Pulmonary artery endothelial cell (primary cell): ENCODE results near the gene AKAP7. TPM values are rescaled to one million over a fixed set of nuclear protein-coding genes. Genes with fewer than 3 reads are reported as not detected.
"Not testable (repeated sequence)": the region's sequence is repeated elsewhere in the genome, so short reads cannot be mapped to it uniquely, and the experiment has no call there.

ENCODE experiments used
- DNase-seq: peaks from one replicate; pipeline ENCODE4 v3.0.0-alpha.2; 2011; ENCODE audit warnings: low read depth, low spot score
- total RNA-seq: library from RNA; depleted of rRNA; stranded (reverse); fragments of >200 nt; gene quantifications from 2 replicates; pipeline ENCODE4 v1.2.3, GENCODE V29; 2014

The AKAP7 gene
- total RNA-seq, result 1.9 and 3.2 TPM in 2 replicates

DNA sequence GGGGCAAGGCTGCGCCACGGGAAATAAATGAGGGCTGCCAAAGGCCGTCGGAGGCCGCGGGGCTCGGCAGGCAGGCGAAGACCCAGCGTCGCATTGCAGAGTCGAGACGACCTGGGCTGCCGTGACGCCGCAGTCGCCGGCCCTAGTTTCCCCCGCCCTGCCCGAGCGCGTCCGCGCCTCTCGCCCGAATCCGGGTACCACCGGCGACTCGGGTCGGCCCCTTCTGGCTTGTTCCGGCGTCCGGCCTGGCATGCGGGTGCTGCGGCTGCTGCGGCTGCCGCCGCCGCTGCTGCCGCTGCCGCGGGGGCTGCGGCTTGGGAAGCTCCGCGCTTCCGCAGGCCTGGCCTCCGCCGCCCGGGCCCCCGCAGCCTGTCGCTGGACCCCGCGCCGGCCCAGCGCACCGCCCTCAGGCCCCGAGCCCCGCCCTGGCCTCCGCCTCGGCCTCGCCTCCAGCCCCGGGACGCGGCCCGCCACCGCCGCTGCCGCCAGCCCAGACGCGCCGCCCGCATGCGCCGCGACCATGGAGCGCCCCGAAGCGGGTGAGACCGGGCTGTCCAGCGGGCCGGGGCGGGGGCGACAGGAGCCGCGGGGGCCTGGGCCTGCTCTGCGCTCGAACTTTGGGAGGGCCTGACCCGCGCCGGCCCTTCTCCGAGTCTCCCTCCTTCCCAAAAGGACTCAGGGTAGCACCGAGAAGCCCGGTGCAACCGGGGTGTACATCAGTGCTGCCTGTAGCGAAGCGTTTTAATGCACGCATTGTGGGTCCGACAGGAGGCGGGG, at the start of gene AKAP7:
AKAP7 (plus strand) TSS at position 224 of the 777 bp plus-strand sequence; CDS start at position 521, 297 bp downstream.
- DNase-seq, result no peak

DNA sequence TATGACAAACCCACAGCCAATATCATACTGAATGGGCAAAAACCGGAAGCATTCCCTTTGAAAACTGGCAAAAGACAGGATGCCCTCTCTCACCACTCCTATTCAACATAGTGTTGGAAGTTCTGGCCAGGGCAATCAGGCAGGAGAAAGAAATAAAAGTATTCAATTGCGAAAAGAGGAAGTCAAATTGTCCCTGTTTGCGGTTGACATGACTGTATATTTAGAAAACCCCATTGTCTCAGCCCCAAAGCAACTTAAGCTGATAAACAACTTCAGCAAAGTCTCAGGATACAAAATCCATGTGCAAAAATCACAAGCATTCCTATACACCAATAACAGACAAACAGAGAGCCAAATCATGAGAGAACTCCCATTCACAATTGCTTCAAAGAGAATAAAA, 44.9 kb upstream of the AKAP7 start:
- not testable (repeated sequence) for DNase-seq

DNA sequence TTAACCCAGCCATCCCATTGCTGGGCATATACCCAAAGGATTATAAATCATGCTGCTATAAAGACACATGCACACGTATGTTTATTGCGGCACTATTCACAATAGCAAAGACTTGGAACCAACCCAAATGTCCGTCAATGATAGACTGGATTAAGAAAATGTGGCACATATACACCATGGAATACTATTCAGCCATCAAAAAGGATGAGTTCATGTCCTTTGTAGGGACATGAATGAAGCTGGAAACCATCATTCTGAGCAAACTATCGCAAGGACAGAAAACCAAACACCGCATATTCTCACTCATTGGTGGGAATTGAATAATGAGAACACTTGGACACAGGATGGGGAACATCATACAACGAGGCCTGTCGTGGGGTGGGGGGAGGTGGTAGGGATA, 43.3 kb upstream of the AKAP7 start:
- DNase-seq, result not testable (repeated sequence)

DNA sequence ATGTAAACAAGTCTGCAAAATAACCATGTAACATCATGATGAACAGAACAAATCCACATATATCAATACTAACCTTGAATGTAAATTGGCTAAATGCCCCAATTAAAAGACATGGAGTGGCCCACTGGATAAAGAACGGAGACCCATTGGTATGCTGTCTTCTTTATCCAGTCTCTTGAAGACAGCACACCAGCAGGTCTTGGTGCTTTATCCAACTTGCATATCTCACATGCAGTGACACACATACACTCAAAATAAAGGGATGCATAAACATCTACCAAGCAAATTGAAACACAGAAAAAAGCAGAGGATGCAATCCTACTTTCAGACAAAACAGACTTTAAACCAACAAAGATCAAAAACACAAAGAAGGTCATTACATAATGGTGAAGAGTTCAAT, 41.9 kb upstream of the AKAP7 start:
- no peak for DNase-seq

DNA sequence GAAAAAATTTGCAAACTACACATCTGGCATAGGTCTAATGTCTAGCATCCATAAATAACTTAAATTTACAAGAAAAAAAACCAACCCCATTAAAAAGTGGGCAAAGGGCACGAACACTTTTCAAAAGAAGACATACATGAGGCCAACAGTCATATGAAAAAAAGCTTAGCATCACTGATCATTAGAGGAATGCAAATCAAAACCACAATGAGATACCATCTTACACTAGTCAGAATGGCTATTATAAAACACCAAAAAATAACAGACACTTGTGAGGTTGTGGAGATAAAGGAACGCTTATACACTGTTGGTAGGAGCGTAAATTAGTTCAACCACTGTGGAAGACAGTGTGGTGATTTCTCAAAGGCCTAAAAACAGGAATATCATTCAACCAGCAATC, 38.5 kb upstream of the AKAP7 start:
- DNase-seq, result no peak

DNA sequence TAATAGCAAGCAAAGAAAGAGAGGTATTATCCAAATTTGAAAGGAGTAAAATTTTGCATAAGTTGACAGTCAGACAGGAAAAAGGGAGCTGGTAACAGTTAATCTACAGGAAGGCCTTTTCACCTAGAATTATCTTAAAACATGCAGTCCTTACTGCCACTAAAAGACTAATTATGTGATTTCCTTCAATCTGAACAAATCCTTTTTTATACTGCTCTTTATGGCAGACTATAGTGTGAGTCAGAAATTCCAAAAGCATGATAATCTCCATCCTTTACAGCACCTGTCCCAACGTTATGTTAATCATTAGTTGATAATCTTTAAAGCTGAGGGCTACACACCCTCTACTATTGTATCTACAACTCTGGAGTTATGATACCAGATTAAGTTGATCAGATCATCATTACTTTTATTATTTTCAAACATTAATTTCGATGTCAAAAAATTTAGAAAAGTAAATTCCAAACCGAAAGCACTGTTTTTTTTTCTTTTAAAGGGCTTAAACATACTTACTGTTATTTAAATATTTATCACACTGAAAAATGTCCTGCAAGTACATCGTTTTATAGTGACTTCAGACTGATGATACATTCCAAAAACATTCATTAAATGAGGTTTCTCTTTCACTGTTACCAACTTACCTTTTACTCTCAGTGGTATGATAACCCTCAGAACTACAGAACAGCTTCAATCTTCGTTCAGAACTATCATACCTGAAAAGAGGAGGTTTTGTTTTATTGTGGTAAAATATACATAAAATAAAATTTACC, 33.2 kb upstream of the AKAP7 start:
- DNase-seq, result peak; percentile 26

DNA sequence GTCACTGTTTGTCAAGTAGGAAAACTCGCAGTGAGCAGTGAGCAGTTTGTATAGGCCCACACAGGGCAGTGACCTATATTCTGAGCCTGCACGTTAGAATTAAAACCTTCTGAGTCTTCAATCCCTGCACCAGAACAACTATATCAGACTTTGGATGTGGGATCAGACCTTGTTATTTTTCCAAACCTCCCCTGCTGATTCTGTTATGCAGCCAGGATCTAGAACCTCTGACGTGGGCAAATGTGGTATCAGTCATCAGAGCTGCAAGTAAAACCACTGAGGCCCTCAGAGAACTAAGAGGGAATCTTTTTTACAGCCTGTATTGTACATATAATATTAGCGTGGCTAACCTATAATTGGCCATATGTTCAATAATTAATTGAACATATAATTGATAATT, 32.0 kb upstream of the AKAP7 start:
- no peak for DNase-seq

DNA sequence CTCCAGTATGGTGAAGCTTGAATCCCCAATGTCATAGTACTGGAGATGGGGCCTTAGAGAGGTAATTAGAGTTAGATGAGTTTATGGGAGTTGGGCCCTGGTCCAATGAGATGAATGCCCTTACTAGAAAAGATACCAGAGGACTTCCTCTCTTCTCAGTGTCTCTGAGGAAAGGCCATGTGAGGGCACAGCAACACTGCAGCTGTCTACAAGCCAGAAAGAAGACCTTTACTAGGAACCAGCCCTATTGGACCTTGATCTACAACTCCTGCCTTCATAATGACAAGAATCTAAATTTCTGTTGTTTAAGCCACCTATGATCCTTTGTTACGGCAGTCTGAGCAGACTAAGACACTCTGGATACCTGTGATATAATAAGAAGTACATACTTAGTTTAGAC, 31.4 kb upstream of the AKAP7 start:
- DNase-seq, result no peak

DNA sequence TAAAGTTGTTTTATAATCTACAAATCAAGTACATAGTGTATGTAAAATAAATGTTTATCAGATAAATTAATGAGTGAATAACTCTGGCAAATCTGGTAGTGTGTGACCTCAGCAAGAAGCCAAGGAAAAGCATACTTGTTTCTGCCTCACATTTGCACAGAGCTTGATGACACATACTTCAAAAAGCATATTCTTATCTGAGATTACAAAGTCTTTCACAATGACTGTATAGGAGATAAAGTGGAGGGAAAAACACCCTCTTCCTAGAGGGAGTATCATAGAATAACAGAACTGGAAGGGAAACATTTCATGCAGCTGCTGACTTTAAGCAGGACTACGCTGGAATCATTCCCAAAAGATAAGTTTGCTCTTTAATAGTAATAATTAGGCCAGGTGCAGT, 28.1 kb upstream of the AKAP7 start:
- DNase-seq, result peak; percentile 70

DNA sequence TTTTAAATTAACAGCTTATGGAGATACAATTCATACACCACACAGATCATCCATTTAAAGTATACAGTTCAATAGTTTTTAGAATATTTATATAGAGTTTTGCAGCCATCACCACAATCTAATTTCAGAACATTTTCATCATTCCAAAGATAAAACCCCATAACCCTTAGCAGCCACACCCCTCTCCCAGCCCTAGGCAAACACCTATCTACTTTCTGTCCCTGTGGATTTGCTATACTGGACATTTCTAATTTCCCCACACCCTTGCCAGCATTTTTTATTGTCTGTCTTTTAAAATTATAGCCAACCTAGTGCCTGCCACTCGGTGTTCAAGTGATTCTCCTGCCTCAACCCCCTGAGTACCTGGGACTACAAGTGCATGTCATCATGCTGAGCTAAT, 23.0 kb upstream of the AKAP7 start:
- no peak for DNase-seq

DNA sequence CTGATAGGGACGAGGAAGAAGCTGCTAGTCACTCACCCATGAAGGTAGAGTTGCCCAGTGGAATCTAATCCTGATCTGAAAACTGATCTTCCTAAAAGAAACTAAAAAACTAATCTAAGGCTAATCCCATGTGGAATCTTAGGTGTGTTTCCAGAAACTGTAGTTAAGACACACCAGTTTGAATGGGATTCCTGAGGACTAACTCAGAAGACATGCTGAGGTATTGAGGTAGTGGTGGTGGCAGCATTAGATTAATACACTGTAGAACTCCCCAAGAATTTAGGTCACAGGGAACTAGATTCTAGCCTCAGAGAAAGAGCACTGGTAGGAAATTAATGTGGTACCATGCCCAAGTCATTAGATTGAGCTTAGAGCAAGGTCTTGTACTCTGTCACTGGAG, 19.6 kb upstream of the AKAP7 start:
- DNase-seq, result no peak

DNA sequence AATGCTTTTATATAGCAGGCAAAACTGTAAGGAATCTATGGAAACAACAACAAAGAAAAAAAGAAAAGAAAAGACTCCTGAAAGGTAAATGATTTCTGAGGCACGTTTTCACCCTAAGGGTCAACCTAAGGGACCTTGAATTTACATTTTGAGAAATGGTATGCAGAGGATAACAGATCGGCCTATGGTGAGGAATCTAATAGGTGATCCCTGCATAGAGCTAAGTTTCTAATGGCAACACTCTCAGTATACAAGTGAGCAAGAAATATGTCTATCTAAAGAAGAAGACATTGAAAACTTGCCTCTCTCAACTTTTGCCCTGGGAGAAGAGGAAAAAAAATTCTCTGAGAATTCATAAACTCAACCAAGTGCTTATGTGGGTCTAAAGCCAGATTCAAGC, 18.9 kb upstream of the AKAP7 start:
- DNase-seq, result no peak

DNA sequence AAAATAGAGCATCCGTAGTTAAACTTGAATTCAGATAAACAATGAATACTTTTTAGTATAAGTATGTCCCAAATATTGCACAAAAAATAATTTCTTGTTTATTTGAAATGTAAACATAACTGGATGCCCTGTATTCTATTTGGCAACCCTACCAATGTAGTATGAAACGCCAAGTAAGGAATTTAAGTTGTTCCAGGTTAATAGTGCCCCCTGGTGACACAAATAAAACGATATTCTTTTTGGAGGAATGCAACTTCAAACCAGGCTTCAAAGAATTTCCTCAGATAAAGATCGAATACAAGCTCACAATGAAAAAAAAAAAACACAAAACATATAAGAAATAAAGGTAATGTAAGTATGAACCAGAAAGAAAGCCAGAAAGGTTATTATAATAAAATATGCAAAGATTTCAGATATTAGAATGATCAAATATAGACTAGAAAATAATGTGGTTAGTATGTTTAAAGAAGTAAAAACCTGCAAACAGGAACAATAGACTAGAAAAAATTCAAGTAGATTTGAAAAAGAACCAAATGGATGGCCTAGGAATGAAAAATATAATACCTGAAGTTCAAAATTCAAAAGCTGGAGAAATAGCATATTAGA, 18.4 kb upstream of the AKAP7 start:
- no peak for DNase-seq

DNA sequence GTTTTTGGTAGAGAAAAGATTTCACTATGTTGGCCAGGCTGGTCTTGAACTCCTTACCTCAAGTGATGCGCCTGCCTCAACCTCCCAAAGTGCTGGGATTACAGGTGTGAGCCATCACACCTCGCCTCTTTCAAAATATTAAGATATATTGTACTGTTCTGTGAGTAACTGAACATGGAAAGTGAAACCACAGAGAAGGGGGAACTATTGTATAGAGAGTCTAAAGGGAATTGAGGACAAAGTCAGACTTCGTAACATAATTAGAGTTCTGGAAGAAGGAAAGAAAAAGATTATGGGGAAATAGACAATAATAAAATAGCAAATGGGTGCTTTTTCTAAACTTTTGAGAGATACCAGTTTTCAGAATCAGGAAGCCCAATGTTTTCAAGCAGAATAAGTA, 17.4 kb upstream of the AKAP7 start:
- DNase-seq, result no peak

DNA sequence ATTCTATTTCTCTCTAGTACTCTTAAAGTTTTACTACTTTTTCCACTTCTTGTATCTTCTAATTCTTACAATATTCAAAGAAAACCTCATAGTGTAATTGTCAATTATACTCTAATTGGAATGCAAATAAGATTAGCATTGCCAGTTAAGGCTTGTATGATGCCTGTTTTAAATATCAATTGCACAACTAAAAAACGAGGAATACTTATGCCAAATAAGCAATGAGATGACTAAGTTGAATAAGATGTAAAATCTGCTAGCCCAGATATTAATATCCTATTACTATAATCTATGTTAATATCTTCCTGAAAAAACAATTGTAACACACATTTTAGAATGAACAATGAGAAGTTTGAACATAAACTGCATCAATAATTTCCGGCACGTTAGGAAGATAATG, 13.3 kb upstream of the AKAP7 start:
- no peak for DNase-seq

DNA sequence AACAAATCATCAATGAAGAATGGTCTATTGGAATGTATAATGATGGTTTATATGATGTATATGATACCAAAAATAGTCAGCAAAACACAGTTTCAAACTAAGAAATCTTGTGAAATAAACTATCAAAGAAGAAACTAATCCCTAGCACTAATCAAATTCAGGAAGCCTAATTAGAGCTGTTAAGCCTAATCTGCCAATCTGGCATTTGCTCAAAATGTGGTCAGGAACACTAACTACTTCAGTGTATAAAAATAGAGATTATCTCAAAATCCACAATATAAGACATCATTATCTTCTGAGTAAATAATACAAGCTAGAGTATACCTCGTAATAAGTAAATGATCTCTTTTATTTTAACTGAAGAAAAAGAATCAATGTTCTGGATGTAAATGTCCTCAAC, 12.8 kb upstream of the AKAP7 start:
- no peak for DNase-seq

DNA sequence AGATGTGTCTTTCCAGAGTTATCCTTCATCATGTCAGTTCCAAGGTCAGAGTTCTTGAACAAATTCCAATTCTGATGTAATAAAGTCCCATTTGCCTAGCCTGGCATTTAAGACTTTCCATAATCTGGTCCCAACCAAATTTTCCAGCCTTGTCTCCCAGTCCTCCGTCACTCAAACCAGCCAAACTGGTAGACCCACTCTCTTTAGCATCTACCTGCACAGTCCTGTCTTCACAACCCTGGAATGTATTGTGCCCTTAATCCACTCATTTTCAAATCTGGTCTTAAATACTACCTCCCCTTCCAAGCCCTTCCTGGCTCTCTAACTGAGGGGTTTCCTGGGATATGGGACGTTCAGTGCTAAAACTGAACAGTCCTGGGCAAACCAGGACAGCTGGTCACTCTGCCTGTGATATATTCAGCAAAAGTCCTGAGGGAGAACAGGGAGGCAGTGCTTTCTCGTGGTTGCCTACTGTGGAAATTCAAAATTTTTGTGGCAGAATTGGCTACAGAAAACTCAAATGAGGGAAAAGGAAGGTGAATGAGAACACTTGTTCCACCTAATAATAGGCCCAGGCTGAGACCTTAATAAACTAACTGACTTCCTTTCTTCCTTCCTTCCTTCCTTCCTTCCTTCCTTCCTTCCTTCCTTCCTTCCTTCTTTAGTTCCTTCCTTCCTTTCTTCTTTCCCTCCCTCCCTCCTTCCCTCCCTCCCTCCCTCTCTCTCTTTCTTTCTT, 10.8 kb upstream of the AKAP7 start:
- no peak for DNase-seq

DNA sequence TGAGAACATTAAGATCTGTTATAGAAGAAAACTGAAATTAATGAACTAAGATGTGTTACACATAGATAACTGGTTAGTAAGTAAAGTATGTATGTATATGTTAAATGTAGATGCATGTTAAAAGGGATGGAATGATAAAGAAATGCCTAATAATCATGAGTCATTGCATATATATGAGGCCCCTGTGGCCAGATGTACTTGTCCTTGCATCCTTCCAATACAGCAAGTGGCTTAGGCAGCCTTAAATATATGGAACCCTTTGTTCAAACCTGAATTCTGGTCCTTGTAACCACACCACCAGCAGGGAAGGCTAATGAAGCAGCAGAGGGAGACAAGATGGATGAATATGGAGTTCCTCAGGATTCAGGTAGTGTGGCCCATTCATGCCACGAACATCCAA, 9.8 kb upstream of the AKAP7 start:
- no peak for DNase-seq

DNA sequence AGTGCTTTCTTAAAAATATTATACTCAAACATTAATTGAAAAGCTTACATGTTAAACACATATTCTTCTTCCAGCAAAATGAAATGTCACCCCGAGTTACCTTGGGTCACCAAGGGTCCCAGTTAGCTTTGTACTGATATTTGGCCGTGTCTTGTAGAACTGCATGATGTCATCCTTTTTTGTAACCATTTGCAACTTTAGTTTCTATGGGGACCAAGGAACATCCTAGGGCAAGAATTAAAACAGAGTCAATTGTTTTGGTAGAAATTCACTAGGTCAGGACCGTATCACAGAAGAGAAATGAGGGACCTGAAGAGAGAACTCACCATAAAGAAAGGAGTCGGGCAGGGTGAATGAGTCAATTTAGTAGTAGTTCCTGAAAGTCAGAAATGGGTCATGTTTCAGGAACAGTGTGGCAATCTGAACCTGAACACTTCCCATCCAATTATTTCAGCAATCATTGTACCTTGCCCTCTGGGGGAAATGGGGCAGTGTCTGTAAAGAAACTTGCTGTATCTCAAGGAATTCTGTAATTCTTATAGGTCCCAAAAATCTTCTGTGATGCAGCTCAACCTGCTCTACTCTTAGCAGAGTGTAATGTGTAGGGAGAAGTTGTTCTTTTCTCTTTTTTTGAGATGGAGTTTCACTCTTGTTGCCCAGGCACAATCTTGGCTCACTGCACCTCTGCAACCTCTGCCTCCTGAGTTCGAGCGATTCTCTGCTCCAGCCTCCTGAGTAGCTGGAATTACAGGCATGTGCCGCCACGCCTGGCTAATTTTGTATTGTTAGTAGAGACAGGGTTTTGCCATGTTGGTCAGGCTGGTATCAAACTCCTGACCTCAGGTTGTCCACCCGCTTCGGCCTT, 5.3 kb upstream of the AKAP7 start:
- DNase-seq, result no peak

DNA sequence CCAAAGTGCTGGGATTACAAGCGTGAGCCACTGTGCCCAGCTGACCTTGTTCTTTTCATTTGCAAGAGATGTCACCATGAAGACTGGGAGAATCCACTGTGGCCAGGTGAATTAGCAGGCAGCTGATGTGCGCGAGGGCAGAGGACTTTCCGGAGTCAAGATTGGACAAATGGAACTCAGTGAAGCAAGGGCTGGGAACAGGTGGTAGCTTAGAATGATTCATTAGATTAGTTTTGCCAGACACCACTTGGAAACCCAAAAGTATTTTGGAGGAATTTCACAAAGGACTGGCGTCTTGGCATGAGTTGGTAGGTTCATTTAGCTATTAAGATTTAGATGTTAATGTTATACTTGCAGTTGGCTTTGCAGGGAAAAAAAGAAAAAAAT, 4.7 kb upstream of the AKAP7 start:
- DNase-seq, result no peak

DNA sequence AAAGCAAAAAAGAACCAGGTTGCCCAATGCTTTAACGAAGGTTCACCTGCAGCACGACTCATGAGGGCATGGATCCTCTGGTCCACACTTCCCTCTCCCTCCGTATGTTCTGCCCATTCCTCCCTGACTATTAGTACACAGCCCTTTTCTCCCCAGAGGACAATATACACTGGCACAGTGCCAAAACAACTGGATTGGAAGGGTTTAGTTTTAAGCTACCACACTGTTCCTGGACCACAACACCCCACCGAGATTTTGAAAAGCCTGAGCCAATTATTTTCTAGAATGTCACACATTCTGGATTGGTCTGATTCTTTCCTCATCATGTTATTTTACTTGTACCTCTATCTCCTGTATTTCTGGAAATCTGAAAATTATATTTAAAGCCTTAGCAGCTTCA, 2.9 kb upstream of the AKAP7 start:
- no peak for DNase-seq
